ENCODE results near the gene AMZ2.

DNA sequence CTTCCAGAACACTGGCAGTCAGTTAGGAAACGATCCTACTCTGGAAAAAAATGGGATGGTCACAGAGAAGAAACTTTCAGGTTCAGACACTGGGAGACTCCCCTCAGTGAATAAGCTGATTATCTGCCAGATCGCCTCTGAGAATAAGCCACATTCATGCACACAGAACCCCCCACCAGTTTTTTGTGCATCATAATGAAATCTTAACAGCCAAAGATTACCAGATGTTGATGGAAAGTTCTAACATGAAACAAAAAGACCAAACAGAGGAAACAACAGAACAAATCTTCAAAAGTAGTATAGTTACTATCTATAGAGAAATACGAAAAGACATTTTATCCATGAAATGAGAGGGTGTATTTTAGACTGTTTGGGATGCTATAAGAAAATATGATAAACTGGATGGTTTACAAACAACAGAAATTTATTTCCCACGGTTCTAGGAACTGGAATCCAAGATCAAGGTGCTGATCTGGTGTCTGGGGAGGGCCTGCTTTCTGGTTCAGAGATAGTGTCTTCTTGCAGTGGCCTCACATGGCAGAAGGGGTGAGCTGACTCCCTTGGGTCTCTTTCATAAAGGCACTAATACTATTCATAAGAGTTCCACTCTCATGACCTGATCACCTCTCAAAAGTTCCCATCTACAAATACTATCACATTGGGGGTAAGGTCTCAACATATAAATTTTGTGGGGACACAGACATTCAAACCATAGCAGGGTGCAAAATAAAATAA, 8.0 kb upstream of the AMZ2 start:
- TF ChIP-seq, protein P1, sequence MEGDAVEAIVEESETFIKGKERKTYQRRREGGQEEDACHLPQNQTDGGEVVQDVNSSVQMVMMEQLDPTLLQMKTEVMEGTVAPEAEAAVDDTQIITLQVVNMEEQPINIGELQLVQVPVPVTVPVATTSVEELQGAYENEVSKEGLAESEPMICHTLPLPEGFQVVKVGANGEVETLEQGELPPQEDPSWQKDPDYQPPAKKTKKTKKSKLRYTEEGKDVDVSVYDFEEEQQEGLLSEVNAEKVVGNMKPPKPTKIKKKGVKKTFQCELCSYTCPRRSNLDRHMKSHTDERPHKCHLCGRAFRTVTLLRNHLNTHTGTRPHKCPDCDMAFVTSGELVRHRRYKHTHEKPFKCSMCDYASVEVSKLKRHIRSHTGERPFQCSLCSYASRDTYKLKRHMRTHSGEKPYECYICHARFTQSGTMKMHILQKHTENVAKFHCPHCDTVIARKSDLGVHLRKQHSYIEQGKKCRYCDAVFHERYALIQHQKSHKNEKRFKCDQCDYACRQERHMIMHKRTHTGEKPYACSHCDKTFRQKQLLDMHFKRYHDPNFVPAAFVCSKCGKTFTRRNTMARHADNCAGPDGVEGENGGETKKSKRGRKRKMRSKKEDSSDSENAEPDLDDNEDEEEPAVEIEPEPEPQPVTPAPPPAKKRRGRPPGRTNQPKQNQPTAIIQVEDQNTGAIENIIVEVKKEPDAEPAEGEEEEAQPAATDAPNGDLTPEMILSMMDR (IDR thresholded peaks at IDR 0.05) = no peak
- TF ChIP-seq POLR2A (IDR thresholded peaks at IDR 0.05) = no peak

All from testis (tissue), 2 donors.